GM21576 (cell line): ENCODE results near the gene VANGL1.
A peak's percentile ranks its signal among the peaks of the same experiment; 100 is the strongest.

ENCODE experiments used
- ATAC-seq: cut with Tn5 transposase; IDR thresholded peaks from one replicate; pipeline ENCODE4 v1.9.1; 2021; ENCODE audit warnings: mild to moderate bottlenecking, moderate library complexity; ENCODE audit not compliant: unreplicated experiment

VANGL1 gene

GRCh38 chr1:115643225-115643624 lies 1.5 kb downstream of the VANGL1 start:
- ATAC-seq: no peak

DNA sequence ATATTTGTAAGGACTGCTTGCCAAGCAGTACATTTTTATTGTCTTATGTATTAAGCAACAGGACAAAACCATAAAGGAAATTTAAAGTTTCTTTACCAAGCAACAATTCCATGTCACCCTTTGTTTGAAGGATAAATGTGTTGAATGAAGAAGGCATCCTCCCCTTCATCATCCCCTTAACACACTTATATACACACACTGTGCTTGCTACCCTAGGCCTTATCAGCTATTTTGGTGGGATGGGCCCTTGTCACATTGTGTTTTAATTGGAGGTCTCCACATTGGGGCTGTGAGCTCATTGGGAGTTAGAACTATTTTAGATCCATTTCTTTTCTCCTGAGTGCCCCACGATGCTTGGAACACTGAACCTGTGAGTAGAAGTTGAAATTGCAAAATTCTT lies 1.9 kb downstream of the VANGL1 start:
- no peak for ATAC-seq

- no peak for ATAC-seq
These were observed 2.3 kb downstream of the VANGL1 start for GRCh38 chr1:115644109-115644508.

DNA sequence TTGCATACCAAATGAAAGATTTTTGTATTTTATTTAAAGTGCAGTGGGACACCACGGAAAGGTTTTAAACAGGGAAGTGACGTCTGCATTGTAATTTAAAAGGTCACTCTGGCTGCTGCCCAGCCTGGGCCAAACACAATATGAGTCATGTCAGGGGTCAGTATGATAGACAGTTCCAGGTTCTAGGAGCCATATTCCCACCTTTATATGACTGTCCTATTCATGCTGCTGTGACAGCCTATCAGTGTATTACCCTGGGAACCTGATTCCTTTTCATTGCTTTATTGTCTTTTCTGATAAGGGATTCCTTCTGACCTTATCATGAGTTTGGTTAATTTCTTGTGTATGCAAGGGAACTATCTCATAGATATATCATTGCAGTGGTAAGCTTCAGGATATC lies 5.3 kb downstream of the VANGL1 start:
- no peak for ATAC-seq

DNA sequence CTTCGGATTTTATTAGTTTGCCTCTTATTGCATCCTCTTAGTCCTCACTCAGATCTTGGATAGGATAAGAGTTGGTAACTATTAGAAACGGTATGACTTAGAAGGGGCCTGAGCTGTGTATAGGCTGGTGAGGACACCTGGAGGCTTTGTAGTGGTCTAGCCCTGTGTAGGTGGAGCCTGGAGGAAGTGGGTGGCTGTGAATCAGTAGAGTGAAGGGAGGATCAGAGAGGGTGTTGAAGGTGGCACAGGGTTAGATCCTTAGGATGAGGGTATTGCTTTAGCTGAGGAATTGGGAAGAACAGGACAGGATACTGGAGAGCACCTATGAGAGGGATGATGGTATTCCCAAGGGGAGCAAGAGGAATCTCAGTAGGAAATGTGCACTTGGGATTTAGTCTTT lies 5.7 kb downstream of the VANGL1 start:
- no peak for ATAC-seq

- no peak for ATAC-seq
These were observed 6.3 kb downstream of the VANGL1 start for GRCh38 chr1:115647919-115648650.

- ATAC-seq: peak; percentile 90
These were observed 7.2 kb downstream of the VANGL1 start for GRCh38 chr1:115648717-115649691.

- ATAC-seq: no peak
These were observed 8.2 kb downstream of the VANGL1 start for GRCh38 chr1:115649964-115650363.

GRCh38 chr1:115650961-115651360 lies 9.2 kb downstream of the VANGL1 start:
- no peak for ATAC-seq

GRCh38 chr1:115651391-115651790 lies 9.6 kb downstream of the VANGL1 start:
- ATAC-seq: no peak

DNA sequence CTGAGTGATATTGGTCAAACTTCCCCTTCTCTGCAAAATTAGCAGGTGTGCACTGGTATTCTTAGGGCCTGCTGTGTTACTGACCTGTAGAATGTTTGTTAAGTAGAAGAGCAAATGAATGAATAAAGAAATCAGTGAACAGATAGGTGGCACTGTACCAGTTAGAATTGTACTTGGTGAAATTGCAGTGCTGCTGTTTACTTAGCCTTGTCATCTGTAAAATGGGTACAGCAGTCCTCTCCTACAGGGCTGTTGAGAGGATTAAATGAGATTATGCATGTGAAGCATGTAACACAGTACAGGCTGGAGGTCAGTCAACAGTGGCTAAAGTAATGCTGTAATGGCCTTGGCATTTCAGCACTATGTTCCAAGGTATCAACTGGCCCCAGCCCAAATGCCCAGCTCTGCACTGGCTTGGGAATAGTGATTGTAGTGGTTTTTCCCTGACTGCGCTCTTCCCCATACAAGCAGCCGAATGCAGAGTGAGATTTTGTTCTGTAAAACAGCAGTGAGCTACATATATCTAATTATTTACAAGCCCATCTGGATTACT lies 10.5 kb downstream of the VANGL1 start:
- no peak for ATAC-seq

GRCh38 chr1:115654125-115654524 lies 12.4 kb downstream of the VANGL1 start:
- no peak for ATAC-seq

DNA sequence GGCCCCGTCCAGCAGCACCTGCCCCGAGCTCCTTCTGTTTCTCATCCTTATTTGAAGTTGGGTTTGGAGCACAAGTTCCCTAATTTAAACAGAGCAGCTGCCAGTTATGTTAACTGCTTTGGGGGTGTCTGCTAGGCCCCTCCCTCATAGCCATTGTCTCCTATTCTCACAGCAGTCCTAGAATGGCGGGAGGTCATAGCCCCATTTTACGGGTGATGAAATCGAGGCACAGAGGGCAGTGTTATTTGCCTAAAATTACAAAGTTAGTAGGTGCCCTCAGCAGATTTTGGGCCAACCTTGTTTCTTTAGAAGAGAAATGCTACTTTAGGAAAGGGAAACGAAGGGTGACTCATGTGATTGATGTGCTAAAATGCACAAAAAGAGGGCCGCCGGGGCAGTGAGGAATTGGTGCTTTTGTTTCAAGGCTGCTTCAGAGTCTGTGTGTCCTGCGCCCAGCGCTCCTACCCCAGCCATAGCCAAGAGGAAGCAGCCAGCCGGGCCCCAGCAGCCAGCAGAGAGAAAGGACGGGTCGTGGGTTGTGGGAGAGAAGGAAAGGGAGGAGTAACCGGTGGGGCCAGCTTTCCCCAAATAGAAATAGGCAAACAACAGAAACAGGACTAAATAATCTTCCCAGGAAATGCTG lies 13.0 kb downstream of the VANGL1 start:
- no peak for ATAC-seq

- no peak for ATAC-seq
These were observed 13.5 kb downstream of the VANGL1 start for GRCh38 chr1:115655306-115655663.

DNA sequence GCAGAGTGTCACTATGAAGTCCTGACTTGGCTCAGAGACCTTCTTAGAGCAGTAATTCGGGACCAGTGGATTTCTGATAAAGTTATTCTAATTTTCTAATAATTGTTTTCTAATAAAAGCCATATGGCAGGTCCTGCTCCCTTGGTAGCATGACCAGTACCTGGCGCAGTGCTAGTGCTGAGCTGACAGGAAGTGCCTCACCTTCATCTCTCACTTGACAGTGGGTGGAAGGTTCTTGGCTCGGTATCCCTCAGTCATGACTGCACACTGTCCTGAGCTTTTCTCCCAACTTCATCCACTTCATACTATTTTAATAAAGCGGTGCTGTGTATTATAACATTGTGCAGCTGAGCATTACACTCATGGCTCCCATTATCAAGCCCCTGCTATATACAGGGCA lies 14.1 kb downstream of the VANGL1 start:
- ATAC-seq: no peak

DNA sequence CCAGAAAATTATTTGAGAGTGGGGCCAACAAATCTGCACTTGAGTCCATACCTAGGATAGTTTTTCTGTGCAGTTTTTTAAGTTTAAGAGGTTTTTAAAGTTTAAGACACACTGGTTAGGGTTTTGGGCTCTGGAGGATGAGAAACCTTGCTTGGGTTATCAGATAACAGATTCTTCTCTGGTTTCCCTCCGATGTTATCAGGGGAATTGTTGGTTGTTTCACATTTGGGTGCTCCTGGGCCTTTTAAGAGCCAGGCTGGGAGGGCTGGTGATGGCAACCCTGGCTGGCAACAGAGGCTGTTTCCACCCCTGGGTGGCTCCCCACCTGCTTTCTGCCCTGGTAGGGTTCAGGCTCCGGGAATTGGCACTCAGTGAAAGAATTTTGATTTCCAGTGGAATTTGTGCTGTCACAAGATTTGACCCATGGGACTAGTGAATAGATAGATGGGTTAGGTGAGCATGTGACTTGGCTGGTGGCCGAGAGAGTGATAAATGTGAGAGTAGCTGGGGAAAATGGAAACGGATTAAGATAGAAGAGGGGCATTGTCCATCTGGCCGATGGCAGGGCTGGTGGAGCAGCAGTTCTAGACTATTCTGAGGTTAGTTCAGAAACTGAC lies 14.8 kb downstream of the VANGL1 start:
- no peak for ATAC-seq

- ATAC-seq: no peak
These were observed 16.9 kb downstream of the VANGL1 start for GRCh38 chr1:115658646-115659045.

DNA sequence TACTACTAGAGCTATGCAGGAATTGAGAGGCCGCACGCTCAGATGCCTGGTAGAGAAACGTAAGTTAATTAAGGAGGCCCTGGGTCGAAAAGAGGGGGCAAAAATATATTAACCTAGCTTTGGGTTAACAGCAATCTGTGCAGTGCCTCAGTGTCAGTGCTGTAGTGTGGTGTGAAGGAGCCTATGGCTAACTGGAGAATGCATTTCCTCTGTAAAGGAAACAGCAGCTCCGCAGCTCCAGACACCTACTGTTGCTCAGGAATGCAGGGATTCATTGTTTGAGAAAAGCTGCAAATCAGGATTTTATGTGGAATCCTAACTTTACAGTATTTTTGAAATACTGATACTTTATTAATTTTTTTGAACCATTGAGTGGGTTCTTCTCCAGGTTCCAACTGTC lies 18.4 kb downstream of the VANGL1 start:
- no peak for ATAC-seq

- no peak for ATAC-seq
These were observed 19.4 kb downstream of the VANGL1 start for GRCh38 chr1:115661157-115661556.

DNA sequence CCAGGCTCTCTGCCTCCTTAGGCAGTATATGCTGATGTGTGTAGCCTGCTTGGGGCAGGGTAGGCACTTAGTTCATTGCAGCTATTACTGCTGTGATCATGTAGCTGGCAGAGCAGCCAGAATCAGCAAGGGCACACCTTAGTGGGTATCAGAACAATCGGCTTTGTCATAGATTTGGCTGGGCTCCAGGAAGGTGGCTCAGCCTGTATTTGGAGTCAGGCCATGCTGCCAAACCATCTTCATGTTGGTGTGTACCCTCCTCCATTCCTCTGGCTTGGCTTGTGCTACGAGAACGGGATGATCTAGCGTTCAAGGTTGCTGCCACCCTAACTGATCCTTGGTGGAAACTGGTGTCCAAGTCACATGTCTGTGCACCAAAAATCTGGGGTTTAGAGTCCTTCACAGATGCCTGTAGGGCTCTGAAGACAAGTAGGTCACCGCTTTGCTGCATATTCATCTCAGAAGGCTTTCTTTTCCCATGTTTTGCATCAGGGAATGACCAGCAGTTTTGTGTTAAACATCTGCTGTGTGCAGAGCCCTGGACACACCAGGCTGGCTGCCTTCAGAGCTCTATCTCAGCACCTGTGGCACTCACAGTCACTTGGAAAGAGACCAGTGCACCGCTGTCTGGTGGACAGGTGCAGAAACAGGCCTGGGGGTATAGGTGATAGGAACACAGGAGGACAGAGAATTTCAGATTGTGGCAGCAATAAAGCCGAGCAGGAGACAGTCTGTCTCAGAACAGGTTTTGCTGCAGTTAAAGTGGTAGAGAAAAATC lies 23.7 kb downstream of the VANGL1 start:
- no peak for ATAC-seq
